ENCODE data around the gene KCTD10. TPM values are rescaled to one million over a fixed set of nuclear protein-coding genes. Genes with fewer than 3 reads are reported as not detected.

The KCTD10 gene
- total RNA-seq, 1 experiment from 2014 or later, result 45.9 TPM

DNA sequence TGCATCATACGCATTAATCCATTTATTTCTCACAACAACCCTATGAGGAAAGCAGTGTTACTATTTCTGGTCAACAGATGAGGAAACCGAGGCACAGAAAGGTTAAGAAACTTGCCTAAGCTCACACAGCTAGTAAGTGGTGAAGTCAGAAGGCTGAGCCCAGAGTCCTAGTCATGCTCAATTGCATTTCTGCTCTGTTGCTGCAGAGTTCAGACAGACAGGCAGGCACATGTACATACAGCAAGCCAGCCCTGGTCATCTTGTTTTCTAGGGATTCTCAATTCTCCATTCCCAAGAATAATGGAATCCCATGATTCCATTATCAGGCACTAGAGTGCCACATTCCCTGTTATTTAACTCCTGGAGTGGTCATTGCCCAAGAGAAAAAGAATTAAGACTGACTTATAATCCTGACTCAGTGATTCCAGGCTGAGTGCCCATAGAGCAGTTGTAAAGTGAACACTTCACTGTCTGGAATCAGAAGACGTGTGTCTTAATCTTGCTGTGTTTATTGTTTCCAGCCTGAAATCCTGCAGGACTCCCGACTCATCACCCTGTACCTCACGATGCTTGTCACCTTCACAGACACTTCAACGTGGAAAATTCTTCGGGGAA is 11.1 kb upstream of the KCTD10 start:
- ChIA-PET CTCF (no interaction called here), POLR2A (ENCODE audit: unreplicated experiment) (no interaction called here)
- intact Hi-C loops (cut with micrococcal nuclease; ENCODE audit: unreplicated experiment), result no loop called here
- H3K79me2 ChIP-seq (ENCODE audit: low read depth), result no peaks in the 10 kb centered on the region
- no TSS peak for BruUV-seq (replicated peaks)
- peaks cover 15% of the 10 kb centered on the region for H3K36me3 ChIP-seq (ENCODE audit: low read depth)
- H3K4me1 ChIP-seq (replicated peaks; ENCODE audit: insufficient read depth), result no peaks in the 10 kb centered on the region
- no peak overlapping the region for H3K27ac ChIP-seq
- no peaks in the 10 kb centered on the region for H3K27me3 ChIP-seq (ENCODE audit: insufficient read depth, low read depth)
- no peak for TF ChIP-seq EZH2 (IDR thresholded peaks at IDR 0.05; ENCODE audit: low read depth)
- TF ChIP-seq, protein P1, sequence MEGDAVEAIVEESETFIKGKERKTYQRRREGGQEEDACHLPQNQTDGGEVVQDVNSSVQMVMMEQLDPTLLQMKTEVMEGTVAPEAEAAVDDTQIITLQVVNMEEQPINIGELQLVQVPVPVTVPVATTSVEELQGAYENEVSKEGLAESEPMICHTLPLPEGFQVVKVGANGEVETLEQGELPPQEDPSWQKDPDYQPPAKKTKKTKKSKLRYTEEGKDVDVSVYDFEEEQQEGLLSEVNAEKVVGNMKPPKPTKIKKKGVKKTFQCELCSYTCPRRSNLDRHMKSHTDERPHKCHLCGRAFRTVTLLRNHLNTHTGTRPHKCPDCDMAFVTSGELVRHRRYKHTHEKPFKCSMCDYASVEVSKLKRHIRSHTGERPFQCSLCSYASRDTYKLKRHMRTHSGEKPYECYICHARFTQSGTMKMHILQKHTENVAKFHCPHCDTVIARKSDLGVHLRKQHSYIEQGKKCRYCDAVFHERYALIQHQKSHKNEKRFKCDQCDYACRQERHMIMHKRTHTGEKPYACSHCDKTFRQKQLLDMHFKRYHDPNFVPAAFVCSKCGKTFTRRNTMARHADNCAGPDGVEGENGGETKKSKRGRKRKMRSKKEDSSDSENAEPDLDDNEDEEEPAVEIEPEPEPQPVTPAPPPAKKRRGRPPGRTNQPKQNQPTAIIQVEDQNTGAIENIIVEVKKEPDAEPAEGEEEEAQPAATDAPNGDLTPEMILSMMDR (conservative IDR thresholded peaks at IDR 0.05), result no peak
- H3K4me3 ChIP-seq, result no peak overlapping the region
- H3K9me2 ChIP-seq (ENCODE audit: insufficient read depth), result no peaks in the 10 kb centered on the region
- no peaks in the 10 kb centered on the region for H4K20me1 ChIP-seq (ENCODE audit: insufficient read depth)
- no peaks in the 10 kb centered on the region for H3F3A ChIP-seq (ENCODE audit: insufficient read depth, low read depth)
- H3K9me3 ChIP-seq (ENCODE audit: insufficient read depth, low read depth), result no peaks in the 10 kb centered on the region
- no peak for DNase-seq
- H3K4me2 ChIP-seq, result no peak overlapping the region
- no peak overlapping the region for H2AFZ ChIP-seq

DNA sequence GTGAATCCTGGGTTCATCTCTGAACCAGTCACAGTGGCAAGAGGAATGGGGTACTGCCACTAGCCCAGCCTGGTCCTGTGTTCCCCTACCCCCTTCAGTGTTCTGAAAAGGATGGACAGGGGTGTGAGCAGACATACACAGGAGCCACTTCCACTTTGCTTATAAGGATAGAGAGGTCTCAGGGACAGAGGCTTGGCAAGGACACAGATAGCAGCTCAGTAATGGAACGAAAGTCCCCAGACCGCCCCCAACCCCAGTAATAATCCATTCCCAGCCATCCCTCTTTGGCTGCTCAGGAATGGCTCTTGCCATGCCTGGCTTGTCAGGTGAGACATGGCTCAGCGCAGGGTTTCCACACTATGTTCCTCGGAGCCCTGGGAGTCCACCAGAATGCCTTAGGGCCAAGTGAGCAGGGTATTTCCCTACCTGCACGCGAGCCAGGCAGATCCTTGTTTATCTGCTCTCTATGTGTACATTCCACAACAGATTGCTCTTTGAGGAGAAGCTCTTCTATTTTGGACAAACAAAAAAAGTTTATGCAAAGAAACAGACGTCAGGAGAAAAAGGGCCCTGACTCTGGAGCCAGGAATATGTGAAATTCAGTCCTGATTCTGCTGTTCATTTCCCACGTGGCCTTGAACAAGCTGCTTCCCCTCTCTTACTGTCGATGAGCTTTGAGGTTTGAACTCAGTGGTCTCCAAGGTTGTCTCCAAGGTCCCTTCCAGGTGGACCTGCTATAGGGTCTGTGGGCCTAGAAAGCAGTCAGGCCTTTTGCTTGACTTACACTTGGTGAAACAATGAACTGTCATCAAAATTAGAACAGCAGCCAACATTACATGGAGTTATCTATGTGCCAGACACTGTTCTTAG is 10.3 kb upstream of the KCTD10 start:
- Histone ChIP-seq H2AFZ (no peak overlapping the region), H3K27ac (no peak overlapping the region), H3K36me3 (ENCODE audit: low read depth) (peaks cover 15% of the 10 kb centered on the region), H3F3A (ENCODE audit: insufficient read depth, low read depth) (no peaks in the 10 kb centered on the region), H3K4me1 (replicated peaks; ENCODE audit: insufficient read depth) (no peaks in the 10 kb centered on the region), H4K20me1 (ENCODE audit: insufficient read depth) (no peaks in the 10 kb centered on the region), H3K27me3 (ENCODE audit: insufficient read depth, low read depth) (no peaks in the 10 kb centered on the region), H3K4me2 (no peak overlapping the region), H3K79me2 (ENCODE audit: low read depth) (no peaks in the 10 kb centered on the region), H3K4me3 (no peak overlapping the region), H3K9me2 (ENCODE audit: insufficient read depth) (no peaks in the 10 kb centered on the region), H3K9me3 (ENCODE audit: insufficient read depth, low read depth) (no peaks in the 10 kb centered on the region)
- TF ChIP-seq EZH2 (IDR thresholded peaks at IDR 0.05; ENCODE audit: low read depth), result no peak
- TF ChIP-seq, protein P1 (conservative IDR thresholded peaks at IDR 0.05), result no peak
- DNase-seq, result no peak
- CTCF ChIA-PET, result no interaction called here
- BruUV-seq (replicated peaks), result no TSS peak
- intact Hi-C loops (cut with micrococcal nuclease; ENCODE audit: unreplicated experiment), result no loop called here
- POLR2A ChIA-PET (ENCODE audit: unreplicated experiment), result no interaction called here

DNA sequence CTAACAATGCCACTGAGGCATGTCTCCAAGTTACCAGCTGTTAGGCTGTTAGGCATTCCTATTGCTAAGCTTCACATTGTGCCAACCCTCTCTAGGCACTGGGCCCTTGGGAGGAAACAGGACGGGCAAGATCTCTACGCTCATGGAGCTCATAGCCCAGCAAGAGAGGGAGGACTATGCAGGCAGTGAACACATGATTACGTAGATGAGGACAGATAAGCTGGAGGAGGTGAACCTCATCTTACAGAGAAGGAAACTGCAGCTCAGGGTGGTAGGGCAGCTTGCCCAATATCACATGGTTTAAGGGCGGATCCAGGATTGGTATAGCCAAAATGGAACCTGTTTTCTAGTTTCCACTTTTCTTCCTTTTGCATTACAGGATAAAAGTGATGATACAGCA is 8.1 kb upstream of the KCTD10 start:
- no peaks in the 10 kb centered on the region for H3F3A ChIP-seq (ENCODE audit: insufficient read depth, low read depth)
- no peaks in the 10 kb centered on the region for H3K9me2 ChIP-seq (ENCODE audit: insufficient read depth)
- POLR2A ChIA-PET (ENCODE audit: unreplicated experiment), result no interaction called here
- H2AFZ ChIP-seq, result no peak overlapping the region
- H3K9me3 ChIP-seq (ENCODE audit: insufficient read depth, low read depth), result no peaks in the 10 kb centered on the region
- H3K27ac ChIP-seq, result no peak overlapping the region
- TF ChIP-seq, protein P1 (conservative IDR thresholded peaks at IDR 0.05), result no peak
- no peak for TF ChIP-seq EZH2 (IDR thresholded peaks at IDR 0.05; ENCODE audit: low read depth)
- peaks cover 15% of the 10 kb centered on the region for H3K36me3 ChIP-seq (ENCODE audit: low read depth)
- intact Hi-C loops (cut with micrococcal nuclease; ENCODE audit: unreplicated experiment), result no loop called here
- H3K4me2 ChIP-seq, result no peak overlapping the region
- H4K20me1 ChIP-seq (ENCODE audit: insufficient read depth), result no peaks in the 10 kb centered on the region
- no peaks in the 10 kb centered on the region for H3K79me2 ChIP-seq (ENCODE audit: low read depth)
- no peaks in the 10 kb centered on the region for H3K27me3 ChIP-seq (ENCODE audit: insufficient read depth, low read depth)
- BruUV-seq (replicated peaks), result no TSS peak
- no peaks in the 10 kb centered on the region for H3K4me1 ChIP-seq (replicated peaks; ENCODE audit: insufficient read depth)
- no peak for DNase-seq
- CTCF ChIA-PET, result no interaction called here
- no peak overlapping the region for H3K4me3 ChIP-seq

Measured in PC-9 (cell line).